Psoas muscle (tissue), 8 donors: ENCODE data around the gene PAX4. TPM values are rescaled to one million over a fixed set of nuclear protein-coding genes. Genes with fewer than 3 reads are reported as not detected.

Source experiments
- ATAC-seq, 4 donors: fragments of 200-7000 bp; cut with Tn5 transposase; one replicate each; pipeline ENCODE4 v1.9.1; 2020; ENCODE audit warnings: moderate library complexity in 3 of 4, mild to moderate bottlenecking in 2 of 4
- DNase-seq, 2 donors: peaks; one replicate each; pipeline ENCODE4 v3.0.0-alpha.2; 2020
- H3K27ac ChIP-seq: fragments of 200-600 bp; one replicate; pipeline ENCODE4 v1.8.0; 2022
- H3K27me3 ChIP-seq, 3 donors: fragments of 200-600 bp in 1 of 3; one replicate each; pipeline versions ENCODE4 v1.6.1 to v1.8.0; 2013 to 2022; ENCODE audit warnings: low read length in 2 of 3, mild to moderate bottlenecking in 2 of 3, moderate library complexity in 1 of 3; ENCODE audit not compliant: insufficient read depth in 3 of 3
- H3K36me3 ChIP-seq, 2 donors: fragments of 200-600 bp in 1 of 2; one replicate each; pipeline versions ENCODE4 v1.6.1 to v1.8.0; 2013 to 2022; ENCODE audit warnings: low read depth in 1 of 2, mild to moderate bottlenecking in 1 of 2, moderate library complexity in 1 of 2; ENCODE audit not compliant: insufficient read depth in 1 of 2
- H3K4me1 ChIP-seq: fragments of 200-600 bp; one replicate; pipeline ENCODE4 v1.8.0; 2022
- H3K4me3 ChIP-seq: fragments of 200-600 bp; one replicate; pipeline ENCODE4 v1.8.0; 2022; ENCODE audit warnings: mild to moderate bottlenecking
- H3K9me3 ChIP-seq: fragments of 200-600 bp; one replicate; pipeline ENCODE4 v1.8.0; 2022
- CTCF ChIP-seq: fragments of 200-600 bp; IDR thresholded peaks from one replicate; pipeline ENCODE4 v1.8.0; 2022; ENCODE audit warnings: antibody characterized with exemption
- WGBS, 3 donors: extraction: QIAGEN DNeasy Blood & Tissue Kit; methylation state at CpG; one replicate each; pipeline versions ENCODE4 v1.1.6 to v1.1.7; 2013; 5-methylcytosine and 5-hydroxymethylcytosine counted together
- intact Hi-C, 2 donors: fragments of 100-400 bp; cut with DNase I; formaldehyde crosslinking; loops; one replicate each; pipeline versions ENCODE4 v1.11.0 to v1.14.2; 2022
- polyA plus RNA-seq, 3 donors: library from polyadenylated mRNA; stranded (reverse); fragments of 200-250 nt; gene quantifications; one replicate each; pipeline ENCODE4 v1.2.3, GENCODE V29; 2013
- total RNA-seq, 4 donors: library from RNA; stranded (reverse); fragmentation: NEBNext Ultra II Directional in 2 of 4; extraction: Animal tissue kit (Norgen Biotek cat#: 25700) in 2 of 4; gene quantifications; one replicate each; pipeline versions ENCODE4 v1.2.1 to v1.2.4, GENCODE V29; 2021 to 2023
- donor health status: healthy with polysubstance abuse.
- donor health status: DM: no; HTN: no; CAD: no; lungs with moderate emphysema.
- donor health status: Bipolar disorder and iron deficiency.
- donor health status: healthy.
- donor health status: DM: yes; HTN: yes; CAD: no.
- donor health status: DM: no; HTN: no; CAD: no.
- donor health status: DM: no; HTN: no; CAD: no.
- donor health status: DM: yes; HTN: yes; CAD: no.

Gene PAX4
- total and polyA plus RNA-seq, 7 donors, result not detected

GRCh38 chr7:127589896-127590295 lies 28.0 kb downstream of the PAX4 start:
- Histone ChIP-seq H3K27ac (no peak overlapping the region), H3K4me3 (no peak overlapping the region)
- intact Hi-C loops, result loop anchor here (2.0 to 5.0 kb wide), 3 partner anchors 57 to 198 kb away; partner anchors contain the start of gene ZNF800 (in 1 of the 2)

GRCh38 chr7:127588697-127589482 lies 29.1 kb downstream of the PAX4 start:
- peak; percentile 41 to 76 for DNase-seq
- Histone ChIP-seq H3K9me3 (no peaks in the 10 kb centered on the region), H3K4me3 (peak overlapping the region; percentile 97), H3K36me3 (peaks cover 10 to 31% of the 10 kb centered on the region in 2 donors), H3K27ac (peak overlapping the region; percentile 96), H3K27me3 (no peaks in the 10 kb centered on the region), H3K4me1 (peaks cover 24% of the 10 kb centered on the region)
- intact Hi-C loops, result loop anchor here in 1 of 2 donors (2.0 to 5.0 kb wide), 2 partner anchors 62 to 197 kb away; partner anchors contain the start of gene ZNF800
- TF ChIP-seq CTCF, result peak; percentile 27
- WGBS, 3 donors, result 4 to 8% (median 7%) methylated on average over 33 to 43 of the region's 43 CpGs
- ATAC-seq, result peak; percentile 25 to 54 (median 52)

More at GRCh38 chr7:127589896-127590295, 28.0 kb downstream of the PAX4 start:
- Histone ChIP-seq H3K9me3 (no peaks in the 10 kb centered on the region), H3K4me1 (peaks cover 17% of the 10 kb centered on the region), H3K36me3 (peaks cover 10 to 31% of the 10 kb centered on the region in 2 donors), H3K27me3 (no peaks in the 10 kb centered on the region)
- 75 to 82% (median 81%) methylated on average over 3 of the region's 3 CpGs for WGBS, 3 donors
- TF ChIP-seq CTCF, result no peak
- no peak for DNase-seq
- no peak for ATAC-seq

- Histone ChIP-seq H3K36me3 (peaks cover 10 to 31% of the 10 kb centered on the region in 2 donors), H3K27me3 (no peaks in the 10 kb centered on the region), H3K4me3 (peak within 1 kb of the TSS; percentile 97), H3K27ac (peak within 1 kb of the TSS; percentile 96), H3K4me1 (peaks cover 32% of the 10 kb centered on the region), H3K9me3 (no peaks in the 10 kb centered on the region)
- TF ChIP-seq CTCF, result peak; percentile 4
- WGBS, 3 donors, result 0 to 1% (median 1%) methylated on average over 44 to 77 of the region's 77 CpGs
- DNase-seq (peak; percentile 89 to 94), ATAC-seq (peak; percentile 93 to 95 (median 94))
- intact Hi-C loops, result loop anchor here in 1 of 2 donors (2.0 to 5.0 kb wide), 2 partner anchors 63 to 196 kb away; partner anchors contain the start of gene ZNF800
Measured at GRCh38 chr7:127588019-127588696, 29.8 kb downstream of the PAX4 start, which contains the start of gene ARF5. ARF5 (plus strand) TSS chr7:127588411; CDS start chr7:127588499, 88 bp downstream.

- DNase-seq (peak in 1 of 2 donors; percentile 64), ATAC-seq (peak in 1 of 4 donors; percentile 2)
- peaks cover 10 to 35% of the 10 kb centered on the region in 2 donors for H3K36me3 ChIP-seq
- H3K4me1 ChIP-seq, result peaks cover 37% of the 10 kb centered on the region
- peak overlapping the region; percentile 96 for H3K27ac ChIP-seq
- no peak for TF ChIP-seq CTCF
- WGBS, 3 donors, result 54 to 57% (median 57%) methylated on average over 20 of the region's 20 CpGs
- H3K9me3 ChIP-seq, result no peaks in the 10 kb centered on the region
- peak overlapping the region; percentile 97 for H3K4me3 ChIP-seq
- intact Hi-C loops, result loop anchor here in 1 of 2 donors (2.0 to 5.0 kb wide), 2 partner anchors 63 to 195 kb away; partner anchors contain the start of gene ZNF800
- no peaks in the 10 kb centered on the region for H3K27me3 ChIP-seq
Measured at GRCh38 chr7:127587663-127588018, 30.3 kb downstream of the PAX4 start.
